Stimulated activated naive CD8-positive, alpha-beta T cell treated with anti-CD3 and anti-CD28 coated beads, Interleukin-15, Interleukin-2, amounts not matched to agents 100 ng/mL and 50 ng/mL, for 24 hours (primary cell): ENCODE measurements around the gene HIRIP3.
"Not testable (repeated sequence)": the region's sequence is repeated elsewhere in the genome, so short reads cannot be mapped to it uniquely, and the experiment has no call there.

Source experiments
- H3K27ac Mint-ChIP-seq: one replicate; pipeline ENCODE4 v1.8.0; 2021; ENCODE audit warnings: mild to moderate bottlenecking, mixed read lengths
- H3K27me3 Mint-ChIP-seq: one replicate; pipeline ENCODE4 v1.8.0; 2021; ENCODE audit warnings: mixed read lengths
- H3K36me3 Mint-ChIP-seq: one replicate; pipeline ENCODE4 v1.8.0; 2021; ENCODE audit warnings: low read depth, mixed read lengths
- H3K4me1 Mint-ChIP-seq: one replicate; pipeline ENCODE4 v1.8.0; 2021; ENCODE audit warnings: low read depth, mixed read lengths
- H3K4me3 Mint-ChIP-seq: one replicate; pipeline ENCODE4 v1.8.0; 2021; ENCODE audit warnings: mild to moderate bottlenecking, mixed read lengths
- H3K9me3 Mint-ChIP-seq: one replicate; pipeline ENCODE4 v1.8.0; 2021; ENCODE audit warnings: mixed read lengths

HIRIP3 gene, protein sequence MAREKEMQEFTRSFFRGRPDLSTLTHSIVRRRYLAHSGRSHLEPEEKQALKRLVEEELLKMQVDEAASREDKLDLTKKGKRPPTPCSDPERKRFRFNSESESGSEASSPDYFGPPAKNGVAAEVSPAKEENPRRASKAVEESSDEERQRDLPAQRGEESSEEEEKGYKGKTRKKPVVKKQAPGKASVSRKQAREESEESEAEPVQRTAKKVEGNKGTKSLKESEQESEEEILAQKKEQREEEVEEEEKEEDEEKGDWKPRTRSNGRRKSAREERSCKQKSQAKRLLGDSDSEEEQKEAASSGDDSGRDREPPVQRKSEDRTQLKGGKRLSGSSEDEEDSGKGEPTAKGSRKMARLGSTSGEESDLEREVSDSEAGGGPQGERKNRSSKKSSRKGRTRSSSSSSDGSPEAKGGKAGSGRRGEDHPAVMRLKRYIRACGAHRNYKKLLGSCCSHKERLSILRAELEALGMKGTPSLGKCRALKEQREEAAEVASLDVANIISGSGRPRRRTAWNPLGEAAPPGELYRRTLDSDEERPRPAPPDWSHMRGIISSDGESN

DNA sequence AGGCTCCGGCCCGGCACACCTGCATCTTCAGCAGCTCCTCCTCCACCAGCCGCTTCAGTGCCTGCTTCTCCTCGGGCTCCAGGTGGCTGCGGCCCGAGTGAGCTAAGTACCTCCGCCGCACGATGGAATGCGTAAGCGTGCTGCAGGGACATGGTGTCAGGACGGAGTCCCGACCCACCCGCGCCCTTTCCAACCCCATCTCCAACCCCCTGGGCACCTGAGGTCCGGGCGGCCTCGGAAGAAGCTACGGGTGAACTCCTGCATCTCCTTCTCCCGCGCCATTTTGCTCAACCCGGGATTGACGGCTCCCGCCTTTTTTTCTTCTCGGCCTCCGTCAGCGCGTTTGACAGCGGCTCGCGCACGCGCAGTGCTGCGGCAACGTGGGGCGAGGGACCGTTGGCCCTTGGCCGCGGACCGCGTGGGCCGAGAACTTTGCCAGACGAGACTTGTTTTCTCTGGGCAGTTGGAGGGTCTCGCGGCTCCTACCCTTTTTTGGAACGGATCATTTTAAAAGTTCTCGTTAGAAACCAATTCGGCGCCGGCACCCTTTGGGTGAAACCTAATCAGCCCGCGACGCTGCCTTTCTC is at the start of gene HIRIP3:
Gene HIRIP3, minus strand, starts transcription at position 294 of the 587 bp plus-strand sequence. Its CDS starts 12 bp downstream, at position 282.
- H3K27me3 Mint-ChIP-seq: no peaks in the 10 kb centered on the region
- H3K36me3 Mint-ChIP-seq: peaks cover 40% of the 10 kb centered on the region
- peak within 1 kb of the TSS; percentile 97 for H3K4me3 Mint-ChIP-seq
- H3K27ac Mint-ChIP-seq: peak within 1 kb of the TSS; percentile 99
- no peaks in the 10 kb centered on the region for H3K9me3 Mint-ChIP-seq
- H3K4me1 Mint-ChIP-seq: peaks cover 34% of the 10 kb centered on the region

DNA sequence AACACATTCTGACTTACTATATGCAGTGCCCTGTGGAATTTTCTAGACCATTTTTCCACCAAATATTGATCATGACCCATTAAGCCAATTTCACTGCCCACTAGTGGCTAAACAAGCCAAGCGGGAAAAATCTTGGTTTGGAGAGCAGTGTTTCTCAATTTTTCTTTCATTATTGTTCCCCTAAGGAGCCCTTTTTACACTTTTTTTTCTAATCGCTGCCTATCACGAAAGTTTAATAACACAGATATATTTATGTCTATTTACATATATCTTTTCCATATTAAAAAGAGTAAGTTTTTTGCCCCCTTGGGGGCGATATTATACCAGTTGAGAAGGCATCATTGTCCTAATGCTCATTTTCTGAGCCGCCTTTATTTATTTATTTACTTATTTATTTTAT is 46.4 kb upstream of the HIRIP3 start:
- no peak overlapping the region for H3K4me3 Mint-ChIP-seq
- peaks cover 7% of the 10 kb centered on the region for H3K27me3 Mint-ChIP-seq
- H3K27ac Mint-ChIP-seq: no peak overlapping the region
- no peaks in the 10 kb centered on the region for H3K4me1 Mint-ChIP-seq
- no peaks in the 10 kb centered on the region for H3K36me3 Mint-ChIP-seq
- no peaks in the 10 kb centered on the region for H3K9me3 Mint-ChIP-seq

DNA sequence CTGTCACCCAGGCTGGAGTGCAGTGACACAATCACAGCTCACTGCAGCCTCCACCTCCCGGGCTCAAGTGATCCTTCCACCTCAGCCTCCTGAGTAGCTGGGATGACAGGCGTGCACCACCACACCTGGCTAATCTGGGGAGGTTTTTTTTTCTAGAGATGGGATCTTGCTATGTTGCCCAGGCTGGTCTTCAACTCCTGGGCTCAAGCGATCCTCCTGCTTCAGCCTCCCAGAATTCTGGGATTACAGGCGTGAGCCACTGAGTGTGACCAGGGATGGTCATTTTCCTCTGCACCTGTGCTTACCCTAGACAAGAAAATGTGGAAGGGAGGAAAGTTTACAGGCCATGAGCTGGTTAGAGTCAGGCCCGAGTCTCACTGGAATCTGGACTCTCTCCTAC is 45.3 kb upstream of the HIRIP3 start:
- not testable (repeated sequence) for H3K4me1 Mint-ChIP-seq, H3K27me3 Mint-ChIP-seq, H3K36me3 Mint-ChIP-seq, H3K9me3 Mint-ChIP-seq, H3K4me3 Mint-ChIP-seq, H3K27ac Mint-ChIP-seq

DNA sequence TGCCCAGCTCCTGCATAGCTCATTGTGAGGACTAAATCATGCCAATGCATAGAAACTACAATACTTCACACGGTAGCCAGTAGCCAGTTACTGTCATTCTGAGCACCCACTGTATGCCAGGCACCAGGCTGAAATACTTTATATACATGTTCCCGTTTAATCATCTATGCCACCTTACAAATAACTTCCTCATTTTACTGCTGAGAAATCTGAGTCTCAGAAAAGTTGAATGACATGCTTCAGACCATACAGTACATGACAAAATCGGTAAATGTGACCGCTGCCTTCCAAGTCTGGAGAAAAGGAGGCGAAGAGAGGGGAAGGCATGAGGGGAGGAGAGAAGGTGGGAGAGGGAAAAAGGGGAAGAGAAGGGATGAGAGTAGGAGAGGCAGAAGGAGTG is 44.8 kb upstream of the HIRIP3 start:
- peaks cover 10% of the 10 kb centered on the region for H3K27me3 Mint-ChIP-seq
- no peak overlapping the region for H3K4me3 Mint-ChIP-seq
- H3K27ac Mint-ChIP-seq: no peak overlapping the region
- no peaks in the 10 kb centered on the region for H3K4me1 Mint-ChIP-seq
- H3K9me3 Mint-ChIP-seq: no peaks in the 10 kb centered on the region
- no peaks in the 10 kb centered on the region for H3K36me3 Mint-ChIP-seq

DNA sequence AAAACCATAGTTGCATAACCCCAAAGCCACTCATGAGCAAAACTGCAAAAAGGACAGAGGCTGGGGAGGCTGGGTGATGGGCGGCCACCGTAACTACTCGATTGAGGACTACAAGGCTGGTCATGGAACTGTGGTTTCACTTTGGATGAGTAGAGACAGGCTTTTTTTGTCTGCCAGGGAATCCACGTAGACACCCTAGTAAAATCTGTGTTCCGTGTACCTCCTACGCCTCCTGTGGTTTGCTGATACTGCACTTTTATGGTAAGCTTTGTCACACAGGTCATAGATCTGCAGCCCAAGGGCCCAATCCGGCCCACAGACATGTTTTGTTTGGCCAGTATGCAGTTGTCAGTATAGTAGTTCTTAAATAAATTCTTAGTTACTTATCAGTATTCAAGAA is 37.9 kb upstream of the HIRIP3 start:
- H3K4me1 Mint-ChIP-seq: peaks cover 7% of the 10 kb centered on the region
- peaks cover 42% of the 10 kb centered on the region for H3K27me3 Mint-ChIP-seq
- no peaks in the 10 kb centered on the region for H3K36me3 Mint-ChIP-seq
- no peaks in the 10 kb centered on the region for H3K9me3 Mint-ChIP-seq
- no peak overlapping the region for H3K27ac Mint-ChIP-seq
- no peak overlapping the region for H3K4me3 Mint-ChIP-seq

DNA sequence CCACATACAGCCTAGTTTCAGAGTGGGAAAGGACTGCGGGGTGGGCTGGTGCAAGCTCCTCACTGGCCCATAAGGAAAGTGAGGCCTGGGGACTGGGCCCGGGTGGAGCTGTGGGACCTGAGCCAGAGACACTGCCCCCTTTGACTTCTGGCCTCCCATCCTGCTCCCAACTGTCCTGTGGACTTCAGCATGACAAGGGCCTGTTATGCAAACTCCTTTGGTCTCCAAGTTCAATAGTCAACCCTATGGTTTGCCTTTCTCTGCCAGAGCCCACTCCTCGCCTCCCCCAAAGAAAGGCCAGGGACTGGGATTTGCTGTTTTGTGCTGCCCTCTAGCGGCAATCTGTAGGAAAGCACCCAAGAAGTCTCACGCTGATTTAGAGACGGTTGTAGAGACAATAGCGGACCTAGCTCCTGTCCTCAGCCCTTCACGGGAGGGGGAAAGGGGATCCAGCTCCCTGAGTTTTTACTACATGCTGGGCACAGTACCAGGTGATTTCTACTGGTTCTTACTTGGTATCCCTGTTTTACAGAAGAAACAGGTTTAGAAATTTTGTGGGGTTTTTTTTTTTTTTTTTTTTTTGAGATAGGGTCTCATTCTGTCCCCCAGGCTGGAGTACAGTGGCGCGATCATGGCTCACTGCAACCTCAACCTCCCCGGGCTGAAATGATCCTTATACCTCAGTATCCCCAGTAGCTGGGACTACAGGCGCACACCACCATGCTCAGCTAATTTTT is 36.8 kb upstream of the HIRIP3 start:
- H3K9me3 Mint-ChIP-seq: no peaks in the 10 kb centered on the region
- H3K4me3 Mint-ChIP-seq: no peak overlapping the region
- H3K4me1 Mint-ChIP-seq: peaks cover 7% of the 10 kb centered on the region
- H3K36me3 Mint-ChIP-seq: no peaks in the 10 kb centered on the region
- H3K27ac Mint-ChIP-seq: no peak overlapping the region
- peaks cover 49% of the 10 kb centered on the region for H3K27me3 Mint-ChIP-seq

DNA sequence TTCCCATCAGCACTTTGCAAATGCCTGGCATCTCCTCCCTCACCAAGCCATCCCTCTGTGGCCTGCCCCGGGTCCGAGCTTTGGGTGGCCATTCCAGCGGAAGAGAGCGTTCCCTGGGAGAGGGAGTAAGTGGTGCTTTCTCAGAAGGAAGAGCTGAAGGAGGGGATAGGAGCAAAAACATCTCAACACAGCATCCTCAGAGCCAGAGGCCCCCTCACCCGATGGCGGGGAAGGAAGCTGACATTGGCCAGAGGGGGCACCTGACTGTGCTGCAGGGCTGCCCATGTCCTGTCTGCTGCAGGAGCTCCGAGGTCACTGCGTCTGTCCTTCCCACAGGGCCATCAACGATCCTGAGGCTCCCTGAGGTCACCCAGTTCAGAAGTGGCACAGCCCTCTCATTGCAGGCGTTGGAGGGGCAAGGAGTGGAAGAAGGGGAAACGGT is 36.1 kb upstream of the HIRIP3 start:
- Mint-ChIP-seq H3K9me3 (no peaks in the 10 kb centered on the region), H3K36me3 (no peaks in the 10 kb centered on the region), H3K4me3 (no peak overlapping the region), H3K27ac (no peak overlapping the region), H3K27me3 (peaks cover 56% of the 10 kb centered on the region), H3K4me1 (peaks cover 7% of the 10 kb centered on the region)

DNA sequence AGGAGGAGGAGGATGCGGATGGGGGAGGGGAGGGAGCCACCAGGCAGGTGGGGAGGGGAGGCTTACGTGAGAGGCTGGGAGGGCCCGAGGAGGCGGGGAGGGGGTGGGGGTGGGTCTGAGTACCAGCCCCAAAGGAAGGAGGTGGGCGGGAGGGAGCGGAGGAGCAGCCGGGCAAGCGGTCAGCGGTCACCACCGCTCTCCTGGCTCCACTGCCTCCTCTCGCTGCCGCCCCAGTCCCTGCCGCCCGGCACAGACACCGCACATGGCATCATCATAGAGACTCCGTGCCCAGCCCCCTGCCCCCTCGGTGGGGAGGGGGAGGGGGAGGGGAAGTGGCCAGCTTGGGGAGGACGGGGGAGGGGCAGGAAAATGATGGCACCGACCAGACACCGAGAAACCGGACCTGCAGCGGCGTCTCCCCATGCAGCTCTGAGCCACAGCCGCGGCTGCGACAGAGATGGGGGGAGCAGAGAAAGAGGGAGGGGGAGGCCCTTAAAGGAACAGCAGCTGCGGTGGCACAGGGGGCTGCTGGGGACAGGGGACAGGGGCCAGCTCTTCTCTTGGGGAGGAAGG is 35.5 kb upstream of the HIRIP3 start, which contains the start of gene TLCD3B:
Gene TLCD3B, minus strand, starts transcription at position 431 of the 573 bp plus-strand sequence. CDS start 744 bp downstream, outside the sequence.
- Mint-ChIP-seq H3K4me1 (peaks cover 7% of the 10 kb centered on the region), H3K36me3 (no peaks in the 10 kb centered on the region), H3K27ac (no peak within 1 kb of the TSS), H3K9me3 (no peaks in the 10 kb centered on the region), H3K4me3 (no peak within 1 kb of the TSS), H3K27me3 (peaks cover 56% of the 10 kb centered on the region)

DNA sequence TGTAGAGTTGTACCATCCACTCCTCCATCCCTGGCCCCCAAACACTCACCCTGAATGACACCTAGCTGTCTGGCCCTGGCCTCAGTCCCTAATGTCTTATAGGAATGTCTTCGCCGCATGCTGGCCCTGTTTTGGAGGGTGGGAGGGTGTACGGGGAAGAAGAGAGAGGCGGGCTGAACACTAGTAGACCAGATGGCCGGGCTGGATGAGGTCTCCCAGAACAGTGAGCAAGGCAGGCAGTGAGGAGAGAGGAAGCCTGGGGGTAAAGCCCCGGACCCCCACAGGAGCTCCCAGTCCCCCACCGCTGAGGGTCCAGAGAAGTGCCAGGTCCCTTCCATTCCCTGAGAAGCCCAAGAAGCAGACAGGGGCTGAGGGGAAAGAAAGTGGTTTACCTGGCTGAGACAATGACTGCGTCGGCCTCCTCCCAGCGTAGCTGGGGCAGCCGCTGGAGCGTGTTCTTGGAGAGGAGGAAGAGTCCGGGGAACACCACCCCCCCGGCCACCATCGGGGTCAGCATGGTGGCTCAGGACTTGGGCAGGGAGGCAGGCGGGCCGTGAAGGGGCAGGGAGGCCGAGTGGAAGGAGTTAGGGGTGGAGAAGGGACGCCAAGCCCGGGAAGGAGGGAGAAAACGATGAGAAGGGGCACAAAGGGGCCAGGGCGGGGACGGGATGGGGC is 34.7 kb upstream of the HIRIP3 start:
- Mint-ChIP-seq H3K36me3 (no peaks in the 10 kb centered on the region), H3K9me3 (no peaks in the 10 kb centered on the region), H3K4me1 (peaks cover 7% of the 10 kb centered on the region), H3K27me3 (peaks cover 52% of the 10 kb centered on the region), H3K4me3 (no peak overlapping the region), H3K27ac (no peak overlapping the region)

DNA sequence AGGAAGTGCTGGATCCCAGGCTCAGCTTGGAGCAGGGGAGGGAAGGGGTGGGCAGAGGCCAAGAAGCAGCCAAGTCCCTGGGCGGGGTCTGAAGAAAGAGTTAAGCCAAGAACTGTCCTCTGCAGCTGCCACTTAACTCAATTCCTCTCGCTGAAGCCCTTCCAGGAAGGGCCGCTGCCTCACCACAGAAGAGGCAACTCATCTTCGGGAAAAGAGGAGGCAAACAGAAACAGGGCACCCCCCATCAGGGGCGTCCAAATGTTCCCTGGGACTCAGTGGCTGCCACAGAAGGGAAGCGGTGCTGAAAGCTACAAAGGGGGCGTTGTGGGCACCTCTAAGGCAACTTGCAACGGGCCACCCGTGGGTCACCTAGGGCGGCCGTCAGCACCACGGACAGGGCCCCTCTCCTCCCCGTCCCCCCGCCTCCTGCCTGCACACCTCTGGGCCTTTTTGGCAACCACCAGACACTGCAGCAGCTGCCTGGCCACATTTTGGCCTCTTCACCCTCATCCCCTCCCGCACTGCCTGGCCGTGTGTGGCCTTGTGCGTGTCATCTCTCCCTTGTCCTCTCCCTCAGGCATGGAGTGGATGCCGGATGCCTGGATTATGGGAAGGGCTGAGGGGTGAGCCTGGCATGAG is 33.1 kb upstream of the HIRIP3 start:
- Mint-ChIP-seq H3K27me3 (peaks cover 46% of the 10 kb centered on the region), H3K36me3 (no peaks in the 10 kb centered on the region), H3K4me3 (no peak overlapping the region), H3K4me1 (peaks cover 4% of the 10 kb centered on the region), H3K9me3 (no peaks in the 10 kb centered on the region), H3K27ac (no peak overlapping the region)

DNA sequence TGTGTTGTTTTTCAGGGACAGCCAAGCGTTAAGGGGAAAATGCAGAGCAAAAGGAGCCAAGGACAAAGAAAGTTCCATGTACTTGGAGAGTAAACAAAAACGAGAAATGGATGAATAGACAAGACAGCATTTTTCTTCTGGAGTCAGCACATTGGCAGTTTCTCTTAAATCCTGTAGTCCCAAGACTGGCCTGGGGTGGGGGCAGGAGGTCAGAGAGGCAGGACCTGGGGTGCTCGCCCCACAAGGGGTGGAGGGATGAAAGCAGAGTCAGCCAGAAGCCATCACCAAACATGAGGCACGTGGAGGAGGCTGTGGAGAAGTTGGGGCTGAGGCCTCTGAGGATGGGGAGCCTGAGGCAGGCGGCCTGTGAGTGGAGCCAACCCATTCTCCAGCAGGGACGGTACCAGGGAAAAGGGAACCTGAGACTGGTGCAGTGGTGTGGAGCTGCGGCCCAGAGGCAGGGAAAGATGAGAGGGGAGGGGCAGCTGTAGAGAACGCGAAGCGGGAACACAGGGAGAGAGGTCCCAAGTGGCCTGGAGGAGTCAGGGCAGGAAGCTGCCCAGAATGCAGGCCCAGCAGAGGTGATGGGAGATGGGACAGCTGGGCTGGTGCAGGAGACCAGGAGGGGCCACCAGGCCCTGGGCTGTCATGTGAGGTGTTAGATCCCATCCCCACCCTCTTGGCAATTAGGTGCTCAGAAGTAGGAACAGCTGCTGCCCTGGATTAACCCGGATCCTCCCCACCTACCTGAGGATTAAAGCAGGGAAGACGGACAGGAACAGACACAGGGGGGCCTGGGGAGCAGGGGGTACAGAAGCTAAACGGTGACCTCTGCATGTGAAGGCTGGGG is 32.4 kb upstream of the HIRIP3 start:
- peaks cover 4% of the 10 kb centered on the region for H3K4me1 Mint-ChIP-seq
- no peak overlapping the region for H3K27ac Mint-ChIP-seq
- peaks cover 43% of the 10 kb centered on the region for H3K27me3 Mint-ChIP-seq
- H3K4me3 Mint-ChIP-seq: no peak overlapping the region
- H3K9me3 Mint-ChIP-seq: no peaks in the 10 kb centered on the region
- no peaks in the 10 kb centered on the region for H3K36me3 Mint-ChIP-seq

DNA sequence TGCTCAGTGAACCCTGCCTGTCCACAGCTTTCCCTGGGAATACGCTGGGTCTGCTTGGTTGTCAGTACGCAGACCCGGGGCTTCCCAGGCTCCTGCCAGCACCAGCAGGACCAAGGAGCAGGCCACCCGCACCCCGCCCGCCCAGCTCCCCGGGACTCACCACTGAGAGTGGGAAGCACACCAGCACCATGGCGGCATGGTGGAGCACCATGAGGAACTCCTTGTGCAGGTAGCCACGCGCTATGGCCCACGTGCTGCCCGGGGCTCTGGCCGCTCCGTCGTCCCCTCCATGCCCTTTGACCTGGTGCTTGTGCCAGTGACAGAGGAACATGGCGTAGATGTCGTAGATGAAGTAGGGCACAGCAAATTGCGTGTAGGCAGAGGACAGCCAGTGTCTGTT is 31.0 kb upstream of the HIRIP3 start:
- no peak overlapping the region for H3K4me3 Mint-ChIP-seq
- H3K27me3 Mint-ChIP-seq: peaks cover 35% of the 10 kb centered on the region
- no peaks in the 10 kb centered on the region for H3K36me3 Mint-ChIP-seq
- H3K4me1 Mint-ChIP-seq: peaks cover 2% of the 10 kb centered on the region
- H3K9me3 Mint-ChIP-seq: no peaks in the 10 kb centered on the region
- H3K27ac Mint-ChIP-seq: no peak overlapping the region

DNA sequence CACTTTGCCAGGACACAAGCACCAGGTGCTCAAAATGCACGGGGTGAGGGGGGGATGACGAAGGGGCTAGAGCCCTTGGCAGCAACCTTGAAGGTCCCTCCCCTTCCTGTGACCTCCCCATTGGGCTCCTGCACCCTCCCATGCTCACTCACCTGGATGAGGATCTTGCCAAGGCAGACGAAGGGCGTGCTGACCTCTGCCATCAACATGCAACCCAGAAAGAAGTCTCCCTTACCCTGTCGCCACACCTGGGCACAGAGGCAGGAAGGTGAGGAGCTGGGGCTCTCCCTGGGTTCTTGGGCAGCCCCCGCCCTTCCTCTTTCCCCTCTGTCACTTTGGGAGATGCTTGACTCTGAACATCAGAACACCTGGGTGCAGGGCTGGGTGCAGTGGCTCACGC is 30.2 kb upstream of the HIRIP3 start:
- no peak overlapping the region for H3K4me3 Mint-ChIP-seq
- peaks cover 36% of the 10 kb centered on the region for H3K27me3 Mint-ChIP-seq
- H3K9me3 Mint-ChIP-seq: no peaks in the 10 kb centered on the region
- peaks cover 11% of the 10 kb centered on the region for H3K4me1 Mint-ChIP-seq
- H3K27ac Mint-ChIP-seq: no peak overlapping the region
- H3K36me3 Mint-ChIP-seq: no peaks in the 10 kb centered on the region
